WTC11 (cell line): ENCODE measurements around the gene GRM3. TPM values are rescaled to one million over a fixed set of nuclear protein-coding genes. Genes with fewer than 3 reads are reported as not detected.

Experiments
- ATAC-seq: fragments of 200-7000 bp; cut with Tn5 transposase; 2 replicates; pipeline ENCODE4 v1.10.0; 2021; ENCODE audit warnings: mild to moderate bottlenecking, moderate library complexity
- CTCF ChIA-PET: fragments of 300-600 bp; sonication (Branson Sonifier 250); formaldehyde crosslinking; loops from one replicate; lab custom pipeline; 2021; ENCODE audit warnings: antibody characterized with exemption; lab: Charles Lee
- POLR2A ChIA-PET: fragments of 350-600 bp; sonication (Branson Sonifier 250); formaldehyde crosslinking; loops from one replicate; lab custom pipeline; 2021; ENCODE audit warnings: antibody characterized with exemption; lab: Charles Lee
- DNase-seq: peaks from one replicate; pipeline ENCODE4 v3.0.0; 2021; ENCODE audit warnings: low spot score
- H3K27ac Mint-ChIP-seq: 2 replicates; pipeline ENCODE4 v1.8.0; 2021; ENCODE audit warnings: mixed read lengths
- H3K27me3 Mint-ChIP-seq: 2 replicates; pipeline ENCODE4 v1.8.0; 2021; ENCODE audit warnings: low read depth, mild to moderate bottlenecking, moderate library complexity, mixed read lengths
- H3K36me3 Mint-ChIP-seq: 2 replicates; pipeline ENCODE4 v1.8.0; 2021; ENCODE audit warnings: mixed read lengths
- H3K4me1 Mint-ChIP-seq: 2 replicates; pipeline ENCODE4 v1.8.0; 2022; ENCODE audit warnings: mixed read lengths
- H3K4me3 Mint-ChIP-seq: 2 replicates; pipeline ENCODE4 v1.8.0; 2021; ENCODE audit warnings: mild to moderate bottlenecking, moderate library complexity, mixed read lengths
- H3K9me3 Mint-ChIP-seq: 2 replicates; pipeline ENCODE4 v1.8.0; 2021; ENCODE audit warnings: mixed read lengths
- ARID4B ChIP-seq: sonication (generic); formaldehyde crosslinking; IDR thresholded peaks from 2 replicates; pipeline ENCODE4 v1.8.0; 2023; ENCODE audit warnings: missing genetic modification reagents, mild to moderate bottlenecking, borderline replicate concordance
- CTCF ChIP-seq: fragments of 200-600 bp; IDR thresholded peaks from 2 replicates; pipeline ENCODE4 v1.8.0; 2022; ENCODE audit warnings: antibody characterized with exemption
- ELF4 ChIP-seq: sonication (generic); formaldehyde crosslinking; IDR thresholded peaks from 2 replicates; pipeline ENCODE4 v1.8.1; 2022; ENCODE audit warnings: low read depth, mild to moderate bottlenecking, moderate library complexity, missing genetic modification reagents
- EMX1 ChIP-seq: fragments of 250-450 bp; sonication (Bioruptor Pico); IDR thresholded peaks from 2 replicates; pipeline ENCODE4 v1.8.0; 2021; ENCODE audit warnings: mild to moderate bottlenecking
- ESRRA ChIP-seq: sonication (generic); formaldehyde crosslinking; IDR thresholded peaks from 2 replicates; pipeline ENCODE4 v1.8.1; 2022; ENCODE audit warnings: mild to moderate bottlenecking, missing genetic modification reagents, borderline replicate concordance
- HMGA2 ChIP-seq: fragments of 250-450 bp; sonication (Bioruptor Pico); IDR thresholded peaks from 2 replicates; pipeline ENCODE4 v1.4.0; 2021; ENCODE audit warnings: mild to moderate bottlenecking, moderate library complexity
- IRF1 ChIP-seq: sonication (generic); formaldehyde crosslinking; IDR thresholded peaks from 2 replicates; pipeline ENCODE4 v1.8.0; 2023; ENCODE audit warnings: missing genetic modification reagents
- KAT7 ChIP-seq: sonication (generic); formaldehyde crosslinking; IDR thresholded peaks from 2 replicates; pipeline ENCODE4 v1.8.1; 2023; ENCODE audit warnings: missing genetic modification reagents, mild to moderate bottlenecking, borderline replicate concordance
- NFYB ChIP-seq: sonication (generic); formaldehyde crosslinking; conservative IDR thresholded peaks from 2 replicates; pipeline ENCODE4 v1.8.0; 2022; ENCODE audit warnings: low read depth, missing genetic modification reagents
- NR2C2 ChIP-seq: sonication (generic); formaldehyde crosslinking; IDR thresholded peaks from 2 replicates; pipeline ENCODE4 v1.8.0; 2022; ENCODE audit warnings: mild to moderate bottlenecking, missing genetic modification reagents
- ZNF121 ChIP-seq: sonication (generic); formaldehyde crosslinking; IDR thresholded peaks from 2 replicates; pipeline ENCODE4 v1.8.0; 2023; ENCODE audit warnings: missing genetic modification reagents
- ZNF138 ChIP-seq: sonication (generic); formaldehyde crosslinking; conservative IDR thresholded peaks from 2 replicates; pipeline ENCODE4 v1.8.1; 2022; ENCODE audit warnings: mild to moderate bottlenecking, moderate library complexity, missing genetic modification reagents
- ZNF219 ChIP-seq: sonication (generic); formaldehyde crosslinking; IDR thresholded peaks from 2 replicates; pipeline ENCODE4 v1.8.0; 2023; ENCODE audit warnings: missing genetic modification reagents, mild to moderate bottlenecking, borderline replicate concordance
- ZNF232 ChIP-seq: sonication (generic); formaldehyde crosslinking; IDR thresholded peaks from 2 replicates; pipeline ENCODE4 v1.8.0; 2022; ENCODE audit warnings: mild to moderate bottlenecking, missing genetic modification reagents
- ZNF317 ChIP-seq: sonication (generic); formaldehyde crosslinking; IDR thresholded peaks from 2 replicates; pipeline ENCODE4 v1.8.1; 2023; ENCODE audit warnings: low read depth, mild to moderate bottlenecking, moderate library complexity, missing genetic modification reagents, borderline replicate concordance
- ZNF416 ChIP-seq: fragments of 250-450 bp; sonication (Bioruptor Pico); IDR thresholded peaks from 2 replicates; pipeline ENCODE4 v1.9.0; 2021; ENCODE audit warnings: mild to moderate bottlenecking, inconsistent platforms
- ZNF423 ChIP-seq: fragments of 250-450 bp; sonication (Bioruptor Pico); IDR thresholded peaks from 2 replicates; pipeline ENCODE4 v2.1.2; 2022; ENCODE audit warnings: mild to moderate bottlenecking, moderate library complexity
- ZNF425 ChIP-seq: fragments of 250-450 bp; sonication (Bioruptor Pico); conservative IDR thresholded peaks from 2 replicates; pipeline ENCODE4 v1.9.0; 2021; ENCODE audit warnings: mild to moderate bottlenecking
- ZNF512 ChIP-seq: sonication (generic); formaldehyde crosslinking; IDR thresholded peaks from 2 replicates; pipeline ENCODE4 v1.8.1; 2022; ENCODE audit warnings: missing genetic modification reagents, borderline replicate concordance
- total RNA-seq: library from RNA; stranded (reverse); gene quantifications from 3 replicates; pipeline ENCODE4 v1.2.3, GENCODE V29; 2021

The GRM3 gene
- total RNA-seq, 1 experiment from 2014 or later = 0.94 TPM

- Mint-ChIP-seq H3K36me3 (no peaks in the 10 kb centered on the region), H3K4me1 (no peaks in the 10 kb centered on the region), H3K4me3 (no peak overlapping the region), H3K27me3 (no peaks in the 10 kb centered on the region), H3K9me3 (no peaks in the 10 kb centered on the region), H3K27ac (no peak overlapping the region)
- POLR2A ChIA-PET = no interaction called here
- DNase-seq = no peak
- CTCF ChIA-PET = no interaction called here
- no peak for ATAC-seq
- TF ChIP-seq ZNF416 (CRISPR knock-in tag) = no peak
- no peak for TF ChIP-seq ZNF121
- TF ChIP-seq ZNF219 (CRISPR knock-in tag) = no peak
- no peak for TF ChIP-seq HMGA2 (CRISPR knock-in tag)
- TF ChIP-seq ZNF317 (CRISPR knock-in tag) = no peak
- no peak for TF ChIP-seq ESRRA (CRISPR knock-in tag)
- TF ChIP-seq ZNF232 (CRISPR knock-in tag) = no peak
- no peak for TF ChIP-seq CTCF
- TF ChIP-seq ARID4B = no peak
- no peak for TF ChIP-seq KAT7
Observed at GRCh38 chr7:86785641-86786040, 141.9 kb downstream of the GRM3 start.

- Mint-ChIP-seq H3K27me3 (no peaks in the 10 kb centered on the region), H3K27ac (no peak overlapping the region), H3K4me3 (no peak overlapping the region), H3K4me1 (no peaks in the 10 kb centered on the region), H3K9me3 (no peaks in the 10 kb centered on the region), H3K36me3 (no peaks in the 10 kb centered on the region)
- ATAC-seq (no peak), DNase-seq (no peak)
- ChIA-PET CTCF (no interaction called here), POLR2A (no interaction called here)
- TF ChIP-seq ZNF423 (CRISPR knock-in tag) = no peak
- TF ChIP-seq IRF1 (CRISPR knock-in tag) = no peak
- TF ChIP-seq ELF4 = no peak
- TF ChIP-seq NR2C2 (CRISPR knock-in tag) = no peak
- no peak for TF ChIP-seq ZNF138 (CRISPR knock-in tag)
- TF ChIP-seq ZNF512 (CRISPR knock-in tag) = no peak
- TF ChIP-seq ZNF425 = no peak
- no peak for TF ChIP-seq NFYB
- TF ChIP-seq EMX1 (CRISPR knock-in tag) = no peak
Observed at GRCh38 chr7:86786376-86786775, 142.7 kb downstream of the GRM3 start.
